ENCODE results near the gene GJB1.

DNA sequence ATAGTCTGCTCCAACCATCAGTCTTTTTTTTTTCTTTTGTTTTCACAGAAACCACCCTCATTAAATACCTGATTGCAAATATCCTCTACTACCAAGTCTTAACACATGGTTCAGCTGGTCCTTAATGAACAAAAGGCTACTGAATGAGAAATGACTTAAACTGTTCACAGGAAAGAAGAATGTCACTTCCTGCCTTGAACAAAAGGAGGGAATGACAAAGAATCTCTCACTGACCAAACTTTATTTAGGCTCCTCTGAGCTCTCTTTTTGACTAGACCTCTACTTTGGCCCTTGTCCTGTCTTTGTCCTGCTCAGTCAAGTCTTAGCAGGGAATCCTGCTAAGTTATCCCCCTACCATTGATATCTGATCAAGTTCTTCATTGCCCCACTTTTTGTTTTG is 31.8 kb upstream of the GJB1 start:
- no peak for TF ChIP-seq EZH2 (IDR thresholded peaks at IDR 0.05; ENCODE audit: low read length)
- TF ChIP-seq, protein P1, sequence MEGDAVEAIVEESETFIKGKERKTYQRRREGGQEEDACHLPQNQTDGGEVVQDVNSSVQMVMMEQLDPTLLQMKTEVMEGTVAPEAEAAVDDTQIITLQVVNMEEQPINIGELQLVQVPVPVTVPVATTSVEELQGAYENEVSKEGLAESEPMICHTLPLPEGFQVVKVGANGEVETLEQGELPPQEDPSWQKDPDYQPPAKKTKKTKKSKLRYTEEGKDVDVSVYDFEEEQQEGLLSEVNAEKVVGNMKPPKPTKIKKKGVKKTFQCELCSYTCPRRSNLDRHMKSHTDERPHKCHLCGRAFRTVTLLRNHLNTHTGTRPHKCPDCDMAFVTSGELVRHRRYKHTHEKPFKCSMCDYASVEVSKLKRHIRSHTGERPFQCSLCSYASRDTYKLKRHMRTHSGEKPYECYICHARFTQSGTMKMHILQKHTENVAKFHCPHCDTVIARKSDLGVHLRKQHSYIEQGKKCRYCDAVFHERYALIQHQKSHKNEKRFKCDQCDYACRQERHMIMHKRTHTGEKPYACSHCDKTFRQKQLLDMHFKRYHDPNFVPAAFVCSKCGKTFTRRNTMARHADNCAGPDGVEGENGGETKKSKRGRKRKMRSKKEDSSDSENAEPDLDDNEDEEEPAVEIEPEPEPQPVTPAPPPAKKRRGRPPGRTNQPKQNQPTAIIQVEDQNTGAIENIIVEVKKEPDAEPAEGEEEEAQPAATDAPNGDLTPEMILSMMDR (optimal IDR thresholded peaks at IDR 0.05 in 1 of 3, IDR thresholded peaks at IDR 0.05 in 1 of 3, conservative IDR thresholded peaks at IDR 0.05 in 1 of 3; ENCODE audit: extremely low read depth in 1 of 3, insufficient read depth in 2 of 3, low read length in 3 of 3): no peak
